Activated T-cell treated with anti-CD3 and anti-CD28 coated beads for 4 hours (primary cell): Measurements from ENCODE around the gene PDYN.

ENCODE experiments used
- DNase-seq: peaks from one replicate; pipeline ENCODE4 v3.0.0-alpha.2; 2020

The PDYN gene

DNA sequence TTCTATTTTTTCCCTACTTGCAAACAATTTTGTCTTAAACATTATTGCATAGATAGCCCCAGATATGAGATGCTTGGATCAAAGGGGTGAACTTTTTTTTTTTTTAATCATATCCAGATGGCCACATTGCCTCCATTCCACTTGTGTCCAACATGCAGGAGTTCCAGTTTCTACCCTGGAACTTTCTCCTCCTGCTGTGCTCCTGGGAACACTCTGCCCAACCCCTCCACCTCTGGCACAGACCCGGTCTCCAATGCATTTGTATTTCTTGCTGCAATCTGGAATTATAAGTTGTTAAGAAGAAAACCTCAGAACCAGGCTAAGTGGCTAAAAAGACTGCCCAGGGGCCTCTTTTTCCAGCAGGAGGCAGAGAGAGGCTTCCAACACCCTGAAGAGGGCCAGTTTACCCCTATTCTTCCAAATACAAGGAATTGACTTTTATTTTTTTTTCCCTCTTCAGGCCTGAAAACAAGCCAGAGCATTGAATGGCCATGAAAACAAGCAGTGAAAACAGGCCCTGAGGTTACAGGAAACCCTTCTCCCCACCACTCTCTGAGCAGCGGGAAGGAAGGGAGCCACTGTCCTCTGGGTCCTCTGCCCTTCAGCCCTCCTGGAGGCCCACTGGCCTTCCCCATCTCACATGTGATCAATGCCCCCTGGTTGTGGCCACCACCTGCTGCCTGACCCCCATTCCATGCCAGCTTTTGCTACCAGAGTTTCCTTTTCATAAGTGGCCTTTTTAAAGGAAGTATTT is 44.3 kb downstream of the PDYN start:
- DNase-seq = no peak

DNA sequence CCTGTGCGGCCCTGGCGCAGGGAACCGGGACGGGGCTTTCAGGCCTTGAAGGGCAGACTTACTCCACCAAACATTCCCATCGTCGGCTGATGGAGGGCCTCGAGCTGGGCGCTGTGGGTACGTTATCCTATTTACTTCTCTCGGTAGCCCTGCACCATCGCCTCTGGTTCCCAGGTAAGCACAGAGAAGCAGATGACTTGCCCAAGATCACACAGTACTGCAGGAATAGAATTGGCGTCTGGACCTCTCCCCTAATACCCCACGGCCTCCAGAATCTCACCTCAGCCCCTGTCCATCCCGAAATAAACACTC is 46.4 kb downstream of the PDYN start:
- DNase-seq = no peak

DNA sequence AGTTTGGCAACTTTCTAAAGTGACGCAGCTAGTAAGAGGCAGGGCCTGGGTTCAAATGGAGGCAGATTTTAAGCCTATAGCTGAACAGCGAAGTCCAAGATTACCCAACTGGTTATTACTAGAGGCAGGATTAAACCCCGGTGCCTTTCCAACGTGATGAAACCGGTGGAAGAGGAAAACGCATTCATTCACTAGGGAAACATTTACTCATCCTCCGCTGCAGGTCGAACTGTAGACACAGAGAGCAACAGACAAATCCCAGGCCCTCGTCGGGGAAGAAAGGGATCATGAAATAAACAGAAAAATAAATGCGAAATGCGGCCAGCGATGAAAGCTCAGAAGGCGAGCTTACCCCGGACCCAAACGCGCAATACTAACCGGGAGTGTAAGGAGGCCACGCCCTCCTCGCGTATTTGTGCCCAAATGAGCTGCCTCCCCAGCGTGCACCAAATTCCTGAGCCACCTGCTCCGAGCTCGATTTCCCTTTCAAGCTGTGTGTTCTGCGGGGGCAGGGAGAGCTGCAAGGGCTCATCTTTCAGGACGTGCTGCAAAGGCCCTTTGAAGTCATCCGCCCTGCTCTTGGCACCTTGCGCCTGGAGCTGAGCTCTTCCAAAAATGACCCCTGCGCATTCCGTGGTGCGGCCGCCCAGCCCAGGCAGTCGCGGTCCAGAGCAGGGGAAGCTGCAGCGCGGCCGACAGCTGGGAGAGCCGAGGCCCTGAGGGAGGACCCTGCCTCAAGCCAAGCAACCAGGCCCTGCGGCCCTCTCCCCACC is 46.9 kb downstream of the PDYN start:
- DNase-seq = no peak

GRCh38 chr20:1946442-1946761 is 47.5 kb downstream of the PDYN start:
- no peak for DNase-seq

GRCh38 chr20:1945660-1946059 is 48.2 kb downstream of the PDYN start:
- no peak for DNase-seq

GRCh38 chr20:1945134-1945618 is 48.7 kb downstream of the PDYN start:
- no peak for DNase-seq

GRCh38 chr20:1944345-1945091 is 49.3 kb downstream of the PDYN start:
- DNase-seq = no peak

DNA sequence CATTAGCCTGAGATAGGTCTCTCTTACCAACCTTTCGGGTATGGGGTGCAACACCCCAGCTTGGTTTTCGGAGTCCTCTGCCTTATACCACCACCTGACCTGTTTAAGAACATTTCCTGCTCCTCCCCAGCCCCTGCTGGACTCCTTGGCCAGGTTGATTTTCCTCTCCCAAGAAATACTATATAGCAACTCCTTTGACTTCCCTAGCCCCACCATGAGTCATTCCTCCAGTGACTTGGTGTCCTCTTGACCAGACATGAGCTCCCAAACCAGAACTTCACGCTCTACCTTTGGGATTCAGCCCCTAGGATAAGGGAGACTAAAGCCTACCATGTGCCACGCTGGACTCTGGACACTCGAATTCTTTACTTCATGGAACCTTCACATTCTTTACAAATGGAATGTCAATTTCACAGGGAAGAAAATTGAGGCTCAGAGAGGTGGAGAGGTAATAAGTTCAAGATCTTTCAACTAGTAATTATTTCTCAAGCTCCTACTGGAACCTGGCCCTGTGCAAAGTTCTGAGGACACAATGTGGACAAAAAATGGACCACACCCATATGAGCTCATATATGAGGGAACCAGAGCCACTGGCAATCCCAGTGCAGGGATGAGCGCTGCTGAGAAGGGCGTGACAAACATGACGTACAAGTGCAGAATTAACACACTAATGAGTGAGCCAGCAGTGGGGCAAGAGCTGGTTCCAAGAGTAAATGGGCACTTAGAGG is 50.4 kb downstream of the PDYN start:
- no peak for DNase-seq

DNA sequence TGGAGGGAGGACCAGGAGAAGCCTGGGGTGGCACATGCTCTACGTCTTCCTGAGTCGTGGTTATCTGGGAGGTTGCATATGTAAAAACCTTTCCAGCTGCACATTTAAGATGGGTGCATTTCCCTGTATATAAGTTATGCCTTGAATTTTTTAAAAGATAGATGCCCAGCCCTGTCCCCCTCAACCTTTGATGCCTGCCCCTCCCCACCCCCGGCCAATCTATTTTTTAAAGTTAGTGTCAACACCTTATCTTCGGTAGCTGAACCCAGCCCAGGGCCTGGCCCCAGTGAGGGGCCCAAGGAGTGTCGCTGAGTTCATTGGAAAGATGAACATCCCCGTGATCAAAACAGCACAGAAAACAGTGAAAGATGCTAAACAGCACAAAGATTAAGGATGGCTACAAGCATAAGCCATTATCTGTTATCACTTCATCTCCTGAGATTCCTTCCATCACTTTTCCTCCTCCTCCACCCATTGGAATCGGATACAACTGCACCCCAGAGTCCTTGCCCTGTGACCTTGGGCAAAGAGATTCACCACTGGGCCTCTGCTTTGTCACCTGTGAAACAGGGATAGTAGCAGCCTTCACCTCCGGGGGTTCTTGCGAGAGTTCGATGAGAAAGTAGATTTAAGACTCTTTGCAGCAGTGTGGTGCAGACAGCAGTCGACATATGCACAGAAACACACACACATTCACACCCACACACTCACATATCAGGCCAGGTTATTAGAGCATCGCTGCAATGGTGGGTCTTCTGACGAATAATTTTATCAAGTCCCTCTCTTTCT is 51.2 kb downstream of the PDYN start:
- no peak for DNase-seq

GRCh38 chr20:1942061-1942460 is 51.8 kb downstream of the PDYN start:
- no peak for DNase-seq

DNA sequence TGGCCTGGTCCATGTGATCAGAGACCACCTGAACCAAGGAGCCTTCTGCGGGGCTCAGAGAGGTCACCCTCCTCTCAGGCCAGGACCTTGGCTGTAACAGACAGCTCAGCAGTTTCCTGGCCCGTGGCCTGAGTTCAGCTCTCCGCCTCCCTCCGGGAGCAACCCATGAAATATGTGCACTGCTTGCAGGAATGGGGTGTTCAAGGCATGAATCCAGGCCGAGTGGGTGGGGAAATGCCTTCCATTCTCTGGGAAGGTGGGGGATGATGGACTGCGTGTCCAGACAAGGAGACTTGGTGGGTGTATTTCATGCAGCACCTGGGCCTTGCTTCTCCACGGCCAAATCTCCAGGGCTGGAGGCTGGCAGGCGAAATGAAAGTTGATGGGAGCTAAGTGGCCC is 52.6 kb downstream of the PDYN start:
- DNase-seq = no peak

GRCh38 chr20:1940581-1940980 is 53.3 kb downstream of the PDYN start:
- no peak for DNase-seq

DNA sequence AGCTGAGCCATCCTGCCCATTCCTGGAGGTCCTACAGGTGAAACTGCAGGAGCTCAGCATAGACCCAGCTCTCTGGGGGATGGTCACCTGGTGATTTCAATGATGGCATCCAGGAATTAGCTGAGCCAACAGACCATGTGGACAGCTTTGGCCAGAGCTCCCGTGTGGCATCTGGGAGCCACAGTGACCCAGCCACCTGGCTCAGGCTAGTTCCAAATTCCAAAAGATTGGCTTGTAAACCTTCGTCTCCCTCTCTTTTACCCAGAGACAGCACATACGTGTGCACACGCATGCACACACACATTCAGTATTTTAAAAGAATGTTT is 54.6 kb downstream of the PDYN start:
- no peak for DNase-seq

DNA sequence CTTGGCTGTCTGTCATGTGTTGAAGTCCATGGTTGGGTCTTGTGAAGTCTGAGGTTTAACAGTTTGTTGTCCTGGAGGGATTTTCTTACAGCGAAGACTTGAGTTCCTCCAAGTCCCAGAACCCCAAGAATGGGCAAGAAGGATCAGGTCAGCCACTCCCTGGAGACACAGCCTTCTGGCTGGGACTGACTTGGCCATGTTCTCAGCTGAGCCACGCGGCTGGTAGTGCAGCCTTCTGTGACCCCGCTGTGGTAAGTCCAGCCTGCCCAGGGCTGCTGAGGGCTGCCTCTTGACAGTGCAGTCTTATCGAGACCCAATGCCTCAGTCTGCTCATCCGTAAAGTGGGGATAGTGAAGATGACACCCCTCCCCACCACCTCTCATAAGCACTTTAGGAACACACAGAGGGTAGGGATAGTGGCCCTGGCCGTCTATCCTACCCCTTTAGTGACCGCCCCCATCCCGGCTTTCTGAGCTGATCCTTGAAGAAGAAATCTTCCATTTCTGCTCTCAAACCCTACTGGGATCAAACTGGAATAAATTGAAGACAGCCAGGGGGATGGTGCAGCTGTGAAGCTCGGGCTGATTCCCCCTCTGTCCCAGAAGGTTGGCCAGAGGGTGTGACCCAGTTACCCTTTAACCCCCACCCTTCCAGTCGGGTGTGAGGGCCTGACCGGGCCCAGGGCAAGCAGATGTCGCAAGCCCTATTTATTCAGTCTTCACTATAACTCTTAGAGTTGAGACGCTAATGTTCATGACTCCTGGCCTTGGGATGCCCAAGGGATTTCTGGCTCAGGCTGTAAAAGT is 55.2 kb downstream of the PDYN start:
- no peak for DNase-seq

- DNase-seq = no peak
Observed at GRCh38 chr20:1937316-1937976, 56.4 kb downstream of the PDYN start.

DNA sequence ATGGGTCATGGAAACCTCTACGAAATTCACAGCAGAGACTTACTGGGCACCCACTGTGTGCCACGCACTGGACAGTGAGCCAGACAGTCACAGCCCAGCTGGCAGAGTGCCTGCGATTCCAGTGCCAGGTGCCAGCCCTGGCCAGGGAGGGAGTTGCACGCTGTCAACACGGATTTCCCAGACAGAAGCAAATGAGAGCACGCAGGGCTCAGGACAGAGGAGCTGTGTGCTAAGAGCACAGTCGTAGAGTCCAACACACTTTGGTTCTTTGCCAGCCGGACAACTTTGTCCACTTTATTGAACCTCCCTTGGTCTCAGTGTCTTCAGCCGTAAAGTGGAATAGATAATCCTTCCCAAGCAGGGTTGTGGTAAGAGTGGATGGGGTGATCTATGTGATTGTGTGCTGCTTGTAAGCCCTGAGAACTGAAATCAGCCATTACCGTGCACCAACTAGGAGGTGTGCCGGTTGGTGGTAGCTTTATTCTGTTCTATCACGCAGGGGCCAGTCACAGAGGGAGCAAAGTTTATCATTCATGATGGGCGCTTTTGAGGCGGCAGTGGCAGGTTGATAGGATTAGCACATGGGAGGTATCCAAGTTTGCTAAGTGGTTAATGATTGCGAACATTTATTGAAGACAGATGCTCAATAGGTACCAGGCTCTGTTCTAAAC is 58.0 kb downstream of the PDYN start:
- DNase-seq = no peak

GRCh38 chr20:1934721-1935573 is 58.9 kb downstream of the PDYN start:
- DNase-seq = no peak

DNA sequence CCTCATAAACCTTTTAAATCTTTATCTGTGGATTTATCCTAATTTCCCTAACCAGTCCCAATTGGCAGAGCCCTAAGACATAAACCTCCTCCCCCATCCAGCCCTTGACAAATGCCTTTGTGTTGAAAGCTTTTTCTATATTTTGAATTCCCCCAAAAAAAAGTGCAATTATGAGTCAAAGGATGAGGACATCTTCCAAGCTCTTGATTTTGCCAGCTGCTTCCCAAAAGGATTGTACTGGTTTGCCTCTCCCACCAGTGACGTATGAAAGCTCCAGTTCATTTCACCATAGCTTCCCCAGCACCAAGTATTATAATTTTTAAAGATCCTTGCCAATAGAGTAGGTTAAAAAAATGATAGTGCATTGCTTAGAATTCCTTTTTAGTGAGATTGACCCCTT is 59.7 kb downstream of the PDYN start:
- no peak for DNase-seq

DNA sequence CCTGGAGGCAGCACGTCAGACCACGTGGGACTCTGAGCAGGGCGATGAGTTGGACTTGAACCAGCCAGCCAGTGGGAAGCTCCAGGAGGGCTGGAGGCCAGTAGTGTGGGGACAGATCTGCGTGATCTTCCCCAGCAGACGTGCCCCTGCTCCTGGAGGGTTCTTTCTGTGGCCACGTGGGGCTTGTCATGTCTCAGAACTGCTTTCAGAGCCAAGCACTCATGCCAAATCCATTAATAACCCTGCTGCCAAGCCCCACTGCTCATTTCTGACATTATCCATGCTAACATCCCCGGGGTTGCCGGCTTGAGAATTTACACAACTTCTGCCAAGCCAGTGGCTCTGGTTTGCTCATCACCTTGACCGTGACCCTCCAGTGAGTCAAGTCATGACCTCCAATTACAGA is 60.4 kb downstream of the PDYN start:
- DNase-seq = no peak

- no peak for DNase-seq
Observed at GRCh38 chr20:1932971-1933370, 60.9 kb downstream of the PDYN start.
